ENCODE measurements around the gene LCP2.
"Not testable (repeated sequence)": the region's sequence is repeated elsewhere in the genome, so short reads cannot be mapped to it uniquely, and the experiment has no call there.

LCP2 gene

DNA sequence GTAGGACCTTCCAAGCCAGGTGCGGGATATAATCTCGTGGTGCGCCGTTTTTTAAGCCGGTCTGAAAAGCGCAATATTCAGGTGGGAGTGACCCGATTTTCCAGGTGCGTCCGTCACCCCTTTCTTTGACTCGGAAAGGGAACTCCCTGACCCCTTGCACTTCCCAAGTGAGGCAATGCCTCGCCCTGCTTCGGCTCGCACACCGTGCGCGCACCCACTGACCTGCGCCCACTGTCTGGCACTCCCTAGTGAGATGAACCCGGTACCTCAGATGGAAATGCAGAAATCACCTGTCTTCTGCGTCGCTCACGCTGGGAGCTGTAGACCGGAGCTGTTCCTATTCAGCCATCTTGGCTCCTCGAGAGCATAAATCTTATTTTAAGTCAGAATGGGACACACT lies 52.1 kb downstream of the LCP2 start:
- not testable (repeated sequence) for DNase-seq

GRCh38 chr5:170238456-170239196 lies 59.0 kb downstream of the LCP2 start:
- DNase-seq: no peak

GRCh38 chr5:170235876-170236864 lies 61.4 kb downstream of the LCP2 start:
- no peak for DNase-seq

DNA sequence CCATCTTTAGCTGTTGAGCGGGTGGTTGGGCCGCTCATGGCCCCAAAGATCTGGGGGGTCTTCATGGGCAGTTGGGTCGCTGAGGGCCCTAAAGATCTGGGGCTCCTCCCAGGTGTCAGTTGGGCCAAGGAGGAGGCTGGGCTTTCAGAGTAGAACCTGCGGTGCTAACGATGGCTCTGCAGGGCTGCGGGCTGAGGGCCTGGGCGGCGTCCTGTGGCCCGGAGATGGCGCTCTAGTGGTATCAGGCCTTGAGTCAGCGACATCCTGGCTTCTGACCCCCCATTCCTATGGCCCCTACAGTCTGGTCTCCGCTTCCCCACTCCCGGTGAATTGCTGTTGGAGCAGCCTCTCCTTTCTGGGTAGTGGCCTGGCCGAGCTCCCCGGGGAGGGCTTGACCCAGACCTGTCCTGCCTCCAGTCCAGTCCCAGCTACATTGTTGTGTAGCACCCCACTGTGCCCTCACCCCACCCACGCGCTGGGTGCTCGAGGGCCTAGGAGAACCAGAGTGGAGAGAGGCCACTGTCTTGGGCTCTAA lies 64.2 kb downstream of the LCP2 start:
- no peak for DNase-seq

GRCh38 chr5:170232786-170233185 lies 64.8 kb downstream of the LCP2 start, which contains the start of gene C5orf58:
TSS of gene C5orf58 (plus strand) at chr5:170232985. CDS start at chr5:170234977, 1,992 bp downstream.
- no peak for DNase-seq

DNA sequence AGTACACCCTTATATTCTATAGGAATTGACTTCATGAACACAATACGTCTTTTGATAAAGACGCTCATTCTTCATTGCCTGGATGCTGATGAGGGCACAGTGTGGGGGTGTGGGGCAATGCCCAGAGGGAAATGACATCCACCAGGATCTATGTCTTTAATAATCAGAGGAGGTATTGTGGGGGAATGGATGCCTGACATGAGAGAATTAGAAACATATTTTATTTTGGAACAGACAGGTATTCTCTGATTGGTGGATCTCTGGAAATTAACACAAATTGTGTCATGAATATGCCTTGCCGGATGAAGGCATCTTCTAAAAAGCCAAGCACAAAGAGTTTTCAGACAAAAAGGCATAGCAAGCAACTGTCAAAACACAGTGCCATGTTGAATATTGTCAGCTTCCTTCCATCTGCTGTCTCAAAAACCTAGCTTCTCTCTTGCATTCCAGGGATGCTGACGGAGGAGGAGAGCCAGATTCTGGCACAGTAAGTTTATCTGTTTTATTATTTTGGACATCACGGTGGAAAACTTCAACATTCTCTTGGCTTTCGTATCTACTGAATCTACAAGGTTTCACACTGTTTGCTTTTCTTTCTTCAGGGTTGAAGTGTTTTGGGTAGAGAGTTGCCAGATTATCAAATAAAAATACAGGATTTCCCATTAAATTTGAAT lies 68.7 kb downstream of the LCP2 start:
- DNase-seq: no peak

DNA sequence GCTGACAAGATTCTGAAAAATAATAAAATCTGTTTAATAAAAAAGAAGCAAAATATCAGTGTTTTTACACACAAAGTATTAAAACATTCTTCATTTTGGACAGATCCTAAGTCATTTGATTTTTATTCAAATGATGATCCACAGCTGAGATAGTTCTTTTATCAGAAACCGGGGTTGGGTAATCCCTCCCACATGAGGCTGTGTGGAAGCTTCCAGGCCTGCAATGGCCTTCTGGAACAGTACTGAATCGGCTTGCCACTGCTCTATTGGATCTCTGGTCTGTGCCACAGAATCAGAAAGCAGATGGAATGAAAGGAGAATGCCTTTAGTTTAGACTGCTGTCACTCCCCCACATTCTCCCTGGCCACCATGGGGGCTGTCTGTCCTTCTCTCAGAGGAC lies 70.9 kb downstream of the LCP2 start:
- no peak for DNase-seq

DNA sequence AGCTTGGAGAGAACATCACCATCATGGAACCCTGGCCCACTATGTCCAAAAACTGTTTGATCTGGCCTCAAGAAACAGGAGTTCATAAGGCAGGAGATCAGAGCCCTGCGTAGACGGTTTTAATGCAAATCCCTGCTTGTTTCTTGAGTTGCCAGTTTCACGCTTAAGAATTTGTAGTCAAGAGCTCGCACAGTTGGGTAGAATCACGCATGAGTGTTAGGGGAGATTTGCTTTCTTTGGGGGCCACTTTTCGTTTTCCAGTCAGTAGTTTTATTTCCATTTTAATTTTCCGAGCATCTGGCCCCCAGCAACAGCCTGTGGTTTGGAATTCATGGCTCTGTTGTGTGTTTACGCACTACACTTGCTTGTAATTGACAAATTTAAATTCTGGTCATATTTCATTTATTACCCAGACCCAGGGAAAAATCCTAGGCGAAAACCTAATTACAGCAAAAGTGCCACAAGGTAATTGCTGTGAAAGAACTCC lies 71.4 kb downstream of the LCP2 start:
- DNase-seq: no peak

- DNase-seq: peak; percentile 68
Observed at GRCh38 chr5:170225326-170226128, 72.0 kb downstream of the LCP2 start.

- DNase-seq: no peak
Observed at GRCh38 chr5:170223906-170224305, 73.7 kb downstream of the LCP2 start.

DNA sequence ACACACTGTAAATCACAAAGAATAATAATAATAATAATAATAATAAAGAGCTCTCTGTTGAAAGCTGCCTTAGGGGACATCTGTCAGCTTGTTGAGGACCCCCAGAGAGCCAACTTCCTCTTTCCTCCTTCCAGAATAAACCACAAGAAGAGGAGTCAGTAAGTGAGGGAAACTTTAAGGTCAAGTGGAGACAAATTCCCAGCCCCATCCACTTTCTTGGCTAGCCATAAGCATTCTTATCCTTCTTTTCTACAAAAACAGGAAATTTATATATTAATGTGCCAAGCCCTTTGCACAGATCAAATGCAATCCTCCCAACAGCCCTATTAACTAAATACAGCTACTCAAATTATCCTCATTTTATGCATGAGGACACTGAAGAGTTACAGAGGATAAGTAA lies 74.2 kb downstream of the LCP2 start:
- no peak for DNase-seq

- no peak for DNase-seq
Observed at GRCh38 chr5:170221327-170221741, 76.2 kb downstream of the LCP2 start.

DNA sequence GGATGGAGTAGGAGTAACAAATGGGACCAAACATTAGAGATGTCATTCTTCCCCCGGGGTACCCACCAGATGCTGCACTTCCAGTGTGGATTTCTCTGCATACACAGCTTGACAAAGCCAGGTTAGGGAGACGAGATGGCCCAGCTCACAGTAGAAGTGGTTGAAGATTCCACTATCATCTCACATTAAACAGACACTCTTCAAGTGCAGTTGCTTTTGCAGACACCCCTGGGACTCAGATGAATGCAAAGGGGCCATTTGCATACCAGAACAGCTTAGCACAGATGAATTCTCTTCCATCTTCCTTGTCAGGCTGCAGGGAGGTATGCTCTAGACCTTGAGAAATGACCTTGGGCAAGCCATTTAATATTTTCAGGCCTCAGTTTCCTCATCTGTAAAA lies 77.4 kb downstream of the LCP2 start:
- no peak for DNase-seq

GRCh38 chr5:170219615-170220014 lies 78.0 kb downstream of the LCP2 start:
- no peak for DNase-seq

- no peak for DNase-seq
Observed at GRCh38 chr5:170218726-170219125, 78.9 kb downstream of the LCP2 start.

DNA sequence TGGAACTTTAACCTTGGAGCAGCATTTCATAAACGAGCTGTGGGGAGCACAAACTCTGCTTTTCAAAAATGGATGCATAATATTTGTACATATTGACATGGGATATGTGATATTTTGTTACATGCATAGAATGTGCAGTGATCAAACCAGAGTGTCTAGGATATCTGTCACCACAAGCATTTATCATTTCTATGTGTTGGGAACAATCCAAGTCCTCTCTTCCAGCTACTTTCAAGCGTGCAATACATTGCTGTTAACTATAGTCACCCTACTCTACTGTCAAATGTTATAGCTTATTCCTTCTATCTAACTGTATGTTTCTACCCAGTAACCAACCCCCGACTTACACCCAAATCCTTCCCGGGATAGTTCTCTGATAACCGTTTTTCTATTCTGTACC lies 79.7 kb downstream of the LCP2 start:
- DNase-seq: no peak

- DNase-seq: no peak
Observed at GRCh38 chr5:170216257-170216864, 81.2 kb downstream of the LCP2 start.

GRCh38 chr5:170211575-170212334 lies 85.8 kb downstream of the LCP2 start:
- DNase-seq: no peak

GRCh38 chr5:170206958-170207357 lies 90.6 kb downstream of the LCP2 start:
- no peak for DNase-seq

- no peak for DNase-seq
Observed at GRCh38 chr5:170206216-170206615, 91.4 kb downstream of the LCP2 start.

DNA sequence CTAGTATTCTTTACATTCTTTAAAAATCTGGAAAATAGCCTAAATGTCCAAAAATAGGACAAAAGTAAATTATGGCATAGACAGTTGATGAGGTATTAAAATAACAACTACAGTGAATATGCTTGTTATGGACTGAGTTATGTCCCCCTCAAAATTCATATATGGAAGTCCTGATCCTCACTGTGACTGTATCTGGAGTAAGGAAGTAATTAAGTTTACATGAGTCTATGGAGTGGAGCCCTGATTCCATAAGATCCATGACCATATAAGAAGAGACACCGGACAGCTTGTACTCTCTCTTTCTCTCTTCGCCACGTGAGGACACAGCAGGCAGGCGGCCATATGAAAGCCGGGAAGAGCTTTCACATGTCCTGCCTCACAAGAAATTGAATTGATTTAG lies 93.4 kb downstream of the LCP2 start:
- no peak for DNase-seq
